ENCODE data around the gene RNF187.
"Not testable (repeated sequence)": the region's sequence is repeated elsewhere in the genome, so short reads cannot be mapped to it uniquely, and the experiment has no call there.

RNF187 gene

DNA sequence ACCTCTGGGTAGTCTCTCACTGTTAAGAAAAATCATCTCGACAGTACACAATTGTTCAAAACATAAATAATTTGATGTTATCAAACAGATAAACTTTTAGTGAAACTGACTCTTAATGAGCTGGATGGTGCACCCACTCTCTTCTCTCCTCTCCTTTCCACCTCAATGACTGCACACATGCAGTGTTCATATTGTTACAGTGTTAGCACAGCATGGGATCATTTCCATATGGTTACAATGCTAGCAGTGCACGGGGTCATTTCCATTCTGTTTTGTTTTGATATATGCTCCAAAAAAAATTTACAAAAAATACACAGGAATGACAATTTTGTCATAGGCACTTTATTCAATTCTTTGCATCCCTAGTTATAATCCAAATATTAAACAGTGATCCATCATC, 26.4 kb upstream of the RNF187 start:
- DNase-seq, result no peak

DNA sequence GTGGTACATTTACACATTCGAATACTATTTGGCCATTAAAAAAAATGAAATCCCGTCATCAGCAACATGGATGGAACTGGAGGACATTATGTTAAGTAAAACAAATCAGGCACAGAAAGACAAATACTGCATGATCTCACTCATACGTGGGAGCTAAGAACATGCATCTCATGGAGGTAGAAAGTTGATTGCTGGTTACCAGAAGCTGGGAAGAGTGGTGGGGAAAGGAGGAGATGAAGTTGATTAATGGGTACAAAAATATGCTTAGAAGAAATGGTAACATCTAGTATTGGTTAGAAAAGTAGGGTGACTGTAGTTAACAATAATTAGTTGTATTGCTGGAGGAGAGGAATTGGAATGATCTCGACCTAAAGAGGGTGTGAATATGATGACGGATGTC, 24.6 kb upstream of the RNF187 start:
- DNase-seq, result no peak

DNA sequence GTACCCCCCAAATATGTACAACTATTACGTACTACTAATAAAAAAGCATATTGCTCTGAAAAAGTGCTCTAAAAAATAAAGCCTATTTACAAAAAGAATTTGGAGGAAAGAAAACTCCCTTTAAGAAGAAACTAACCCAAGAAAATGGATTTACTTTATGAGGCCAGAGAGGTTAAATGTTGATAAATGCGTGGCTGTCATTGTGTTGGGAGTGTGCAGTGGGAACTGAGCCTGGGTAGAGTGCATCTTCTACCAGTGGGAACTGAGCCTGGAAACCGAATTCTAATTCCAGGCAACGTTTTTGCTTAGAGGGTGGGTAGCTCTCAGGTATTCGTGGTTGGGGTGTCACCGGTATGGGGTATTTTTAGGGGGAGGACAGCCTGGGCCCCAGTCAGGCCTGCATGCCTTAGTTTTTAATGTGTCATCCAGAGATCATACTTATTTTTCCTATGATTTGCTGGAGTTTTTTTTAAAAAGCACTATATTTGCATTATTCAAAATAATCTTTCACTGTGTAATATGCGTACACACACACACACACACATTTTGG, 24.1 kb upstream of the RNF187 start:
- no peak for DNase-seq

DNA sequence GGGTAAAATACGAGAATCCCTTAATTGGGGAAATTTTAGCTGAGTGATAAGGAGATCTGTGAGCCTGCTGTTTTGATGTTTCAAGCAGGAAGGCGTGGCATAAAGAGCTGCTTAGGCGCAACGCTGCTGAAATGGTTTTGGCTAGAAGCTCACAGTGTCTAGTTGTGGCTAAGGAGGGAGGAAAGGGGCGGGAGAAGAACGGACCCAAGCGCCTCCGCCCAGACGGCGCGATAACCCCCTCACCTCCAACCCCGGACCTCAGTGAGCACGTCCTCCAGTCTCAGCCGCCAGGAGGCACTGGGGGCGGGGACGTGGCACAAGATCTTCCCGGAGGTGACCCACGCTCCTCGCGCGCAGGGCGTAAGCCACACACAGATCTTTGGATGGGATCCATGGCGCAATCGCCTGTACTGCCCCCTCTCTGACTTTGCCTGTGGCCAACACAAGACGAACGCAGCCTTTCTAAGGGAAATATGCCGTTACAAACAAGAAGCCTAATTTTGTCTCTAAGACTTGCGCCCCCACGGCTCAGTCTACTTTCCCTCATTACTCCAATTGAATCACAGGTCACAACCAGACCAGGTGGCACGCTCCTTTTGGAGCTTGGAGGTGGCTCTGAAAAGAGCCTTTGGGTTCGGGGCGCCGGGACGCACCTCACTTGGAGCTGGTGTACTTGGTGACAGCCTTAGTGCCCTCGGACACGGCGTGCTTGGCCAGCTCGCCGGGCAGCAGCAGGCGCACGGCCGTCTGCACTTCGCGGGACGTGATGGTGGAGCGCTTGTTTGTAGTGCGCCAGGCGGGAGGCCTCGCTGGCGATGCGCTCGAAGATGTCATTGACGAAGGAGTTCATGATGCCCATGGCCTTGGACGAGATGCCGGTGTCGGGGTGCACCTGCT, 23.4 kb upstream of the RNF187 start:
- no peak for DNase-seq

DNA sequence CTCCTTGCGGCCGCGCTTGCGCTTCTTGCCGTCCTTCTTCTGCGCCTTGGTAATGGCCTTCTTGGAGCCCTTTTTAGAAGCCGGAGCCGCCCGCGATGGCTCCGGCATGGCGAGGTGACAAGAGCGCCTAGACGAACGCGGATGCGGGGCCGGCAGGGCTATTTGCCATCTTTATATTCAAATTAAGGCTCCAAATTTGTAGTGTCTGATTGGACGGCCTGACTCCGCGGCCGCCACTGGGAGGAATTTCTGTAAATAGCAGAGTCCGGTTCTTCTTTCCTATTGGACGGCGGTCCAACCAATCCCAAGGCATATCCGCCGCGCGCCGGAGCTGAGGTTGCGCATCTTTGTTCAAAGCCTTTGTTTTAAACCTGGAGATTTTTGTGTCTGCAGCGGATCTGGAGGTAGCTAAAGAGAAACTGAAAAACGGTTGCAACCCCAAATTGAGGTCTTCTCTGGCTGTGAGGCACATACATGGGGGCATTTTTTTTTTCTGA, 22.6 kb upstream of the RNF187 start:
- peak; percentile 97 for DNase-seq

DNA sequence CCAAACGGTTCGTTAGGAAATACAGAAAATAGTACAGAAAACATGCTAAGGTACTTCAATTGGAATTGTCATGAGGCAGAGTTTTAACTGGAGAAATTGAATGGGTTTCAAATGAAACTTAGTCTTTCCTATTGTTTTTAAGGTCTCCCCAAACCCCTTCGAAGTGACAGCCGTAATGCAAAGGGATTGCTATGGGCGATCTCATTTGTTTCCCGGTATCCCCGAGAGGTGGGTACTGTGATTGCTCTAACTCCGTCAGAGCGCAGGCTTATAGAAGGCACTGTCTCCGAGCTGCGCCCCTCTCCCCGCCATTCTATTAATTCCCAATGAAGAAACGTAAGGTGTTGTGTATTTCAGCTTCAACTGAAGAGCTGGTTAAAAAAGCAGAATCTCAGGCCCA, 22.0 kb upstream of the RNF187 start:
- DNase-seq, result no peak

DNA sequence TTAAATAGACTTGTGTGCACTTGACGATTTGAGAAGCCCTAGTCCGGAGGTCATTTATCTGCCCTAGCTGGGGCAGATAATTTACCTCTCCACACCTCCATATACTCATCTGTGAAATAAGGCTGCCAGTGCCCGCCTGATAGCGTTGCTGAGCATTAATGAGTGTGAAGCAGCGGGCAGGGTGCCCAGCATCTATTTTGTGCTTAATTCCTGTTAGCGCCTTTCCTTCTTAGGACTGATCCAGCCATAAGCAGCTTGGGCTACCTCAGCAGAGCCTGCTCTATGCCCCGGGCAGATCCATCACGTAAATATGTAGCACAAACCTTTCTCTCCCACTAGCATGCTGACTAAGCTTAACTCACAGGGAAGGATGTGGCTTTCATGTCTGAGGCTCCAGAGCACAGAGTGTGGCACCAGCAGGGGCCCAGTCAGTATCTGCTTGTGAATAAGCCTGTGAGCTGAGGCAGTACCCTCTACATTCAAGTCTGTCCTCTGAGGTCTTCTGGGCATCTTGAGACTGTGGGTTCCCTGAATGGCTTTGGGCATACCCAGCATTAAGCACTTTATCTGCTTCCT, 21.5 kb upstream of the RNF187 start:
- DNase-seq, result no peak

GRCh38 chr1:228468188-228468587, 19.0 kb upstream of the RNF187 start:
- not testable (repeated sequence) for DNase-seq

GRCh38 chr1:228469413-228470162, 17.6 kb upstream of the RNF187 start:
- DNase-seq, result no peak

- DNase-seq, result no peak
These were observed 15.9 kb upstream of the RNF187 start for GRCh38 chr1:228471154-228471761.

DNA sequence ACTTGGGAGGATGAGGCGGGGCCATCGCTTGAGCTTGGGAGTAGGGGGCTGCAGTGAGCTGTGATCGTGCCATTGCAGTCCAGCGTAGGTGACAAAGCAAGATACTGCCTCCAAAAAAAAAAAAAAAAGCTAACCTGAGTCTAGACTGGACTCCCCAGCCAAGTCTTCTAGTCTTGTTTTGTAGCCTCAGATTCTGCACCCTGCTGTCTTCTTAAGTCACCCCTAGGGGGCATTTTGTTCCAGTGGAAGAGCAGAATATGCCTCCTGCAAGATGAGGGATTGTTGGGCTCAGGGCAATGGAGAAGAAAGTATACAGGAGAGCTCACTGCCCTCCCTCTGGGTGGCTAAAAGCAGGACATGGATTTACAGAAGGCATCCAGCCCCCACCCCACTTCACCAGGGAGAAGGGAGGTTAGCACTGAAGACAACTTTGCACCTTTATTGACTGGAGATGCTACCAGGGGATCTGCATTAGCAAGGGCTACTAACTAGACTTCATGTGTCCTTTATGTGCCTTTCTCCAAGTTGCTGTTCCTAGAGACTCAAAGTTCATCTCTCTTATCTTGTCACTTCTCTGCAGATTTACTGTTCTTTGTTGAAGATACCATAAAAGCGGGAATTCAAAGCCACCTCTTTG, 15.3 kb upstream of the RNF187 start:
- peak; percentile 62 for DNase-seq

DNA sequence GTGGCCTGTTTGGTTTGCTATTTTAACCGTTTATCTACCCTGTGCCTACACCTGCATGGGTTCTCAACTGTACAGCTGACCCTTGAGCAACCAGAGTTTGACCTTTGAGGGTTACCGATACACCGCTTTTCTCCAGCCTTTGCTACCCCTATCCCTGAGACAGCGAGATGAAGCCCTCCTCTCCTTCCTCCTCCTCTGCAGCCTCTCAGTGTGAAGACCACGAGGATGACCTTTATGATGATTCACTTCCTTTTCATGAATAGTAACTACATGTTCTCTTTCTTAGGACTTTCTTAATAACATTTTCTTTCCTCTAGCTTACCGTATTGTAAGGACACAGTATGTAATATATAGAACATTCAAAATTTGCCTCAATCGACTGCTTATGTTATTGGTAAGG, 14.5 kb upstream of the RNF187 start:
- no peak for DNase-seq

GRCh38 chr1:228474507-228474906, 12.7 kb upstream of the RNF187 start:
- DNase-seq, result no peak

- no peak for DNase-seq
These were observed 11.4 kb upstream of the RNF187 start for GRCh38 chr1:228475812-228476211.

DNA sequence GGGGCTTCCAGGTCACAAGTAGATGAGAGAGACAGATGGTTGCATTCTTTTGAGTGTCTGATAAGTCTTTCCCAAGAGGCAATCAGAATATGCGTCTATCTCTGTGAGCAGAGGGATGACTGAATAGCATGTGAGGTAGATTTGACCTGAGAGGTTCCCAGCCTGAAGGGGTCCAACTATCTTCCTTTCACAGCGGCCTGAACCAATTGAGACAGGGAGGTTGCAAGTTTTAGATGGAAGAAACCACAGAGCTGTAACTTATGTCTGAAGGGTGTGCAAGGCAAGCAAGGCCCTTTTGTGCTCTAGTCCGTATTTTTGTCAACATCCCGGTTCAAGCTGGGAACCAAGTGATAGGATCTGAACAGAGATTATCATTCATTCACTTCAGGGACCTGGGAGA, 9.9 kb upstream of the RNF187 start:
- DNase-seq, result no peak

DNA sequence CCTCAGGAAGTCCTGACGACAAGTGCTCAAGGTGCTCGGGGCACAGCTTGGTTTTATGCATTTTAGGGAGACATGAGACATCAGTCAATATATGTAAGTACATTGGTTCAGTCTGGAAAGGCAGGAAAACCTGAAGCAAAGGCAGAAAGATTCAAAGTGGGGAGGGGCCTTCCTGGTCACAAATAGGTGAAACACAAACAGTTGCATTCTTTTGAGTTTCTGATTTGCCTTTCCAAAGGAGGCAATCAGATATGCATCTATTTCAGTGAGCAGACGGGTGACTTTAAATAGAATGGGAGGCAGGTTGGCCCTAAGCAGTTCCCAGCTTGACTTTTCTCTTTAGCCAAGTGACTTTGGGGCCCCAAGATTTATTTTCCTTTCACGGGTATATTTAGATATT, 8.9 kb upstream of the RNF187 start:
- DNase-seq, result no peak

GRCh38 chr1:228478912-228479711, 8.1 kb upstream of the RNF187 start:
- DNase-seq, result no peak

DNA sequence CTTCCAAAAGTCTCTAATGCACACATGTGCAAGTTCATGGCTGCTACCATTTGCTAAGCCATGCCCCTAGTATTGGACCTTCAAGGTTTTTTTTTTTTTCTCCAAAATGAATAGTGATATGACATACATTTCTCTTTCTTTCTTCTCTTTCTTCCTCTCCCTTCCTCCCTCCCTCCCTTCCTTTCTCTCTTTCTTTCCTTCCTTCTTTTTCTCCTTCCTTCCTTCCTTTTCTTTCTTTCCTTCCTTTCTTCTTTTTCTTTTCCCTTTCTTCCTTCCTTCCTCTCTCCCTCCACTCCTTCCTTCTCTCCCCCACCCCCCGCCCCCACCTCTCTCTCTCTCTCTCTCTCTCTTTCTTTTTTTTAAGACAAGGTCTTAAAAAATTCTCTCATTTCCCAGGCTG, 3.4 kb upstream of the RNF187 start:
- DNase-seq, result no peak

GRCh38 chr1:228486596-228487335, 416 bp upstream of the RNF187 start:
- peak; percentile 65 for DNase-seq

GRCh38 chr1:228488125-228488817, 1.1 kb downstream of the RNF187 start:
- no peak for DNase-seq

Measured in NCI-H1694 (cell line).